ENCODE measurements around the gene PPP5C.

GRCh38 chr19:46351241-46352041 is 4.6 kb downstream of the PPP5C start:
- TF ChIP-seq EZH2 (IDR thresholded peaks at IDR 0.05) (no peak), POLR2AphosphoS5 (IDR thresholded peaks at IDR 0.05; ENCODE audit: borderline replicate concordance, low read depth, low read length) (no peak)

All from SK-N-MC (cell line).